HEK293 (cell line): ENCODE measurements around the gene EDEM2.

Experiments
- CTCF ChIA-PET: fragments of 350-600 bp; formaldehyde crosslinking; extraction: SDS; loops from one replicate; lab custom pipeline; 2021; ENCODE audit warnings: antibody characterized with exemption; lab: Yijun Ruan, JAX
- POLR2A ChIA-PET: fragments of 300-600 bp; formaldehyde crosslinking; extraction: SDS; loops from one replicate; lab custom pipeline; 2020; ENCODE audit warnings: antibody characterized with exemption, inconsistent platforms; lab: Yijun Ruan, JAX
- H3K27ac ChIP-seq: fragments of 200-500 bp; sonication (Bioruptor generic); 2 replicates; pipeline ENCODE4 v1.5.1; 2014; ENCODE audit warnings: low read depth, low read length, control low read depth, inconsistent platforms; ENCODE audit errors: extremely low read depth
- H3K36me3 ChIP-seq, 2 experiments: fragments of 200-500 bp in 1 of 2; sonication (Bioruptor generic) in 1 of 2; 1 replicate in 1 of 2; 2 replicates in 1 of 2; pipeline ENCODE4 v1.5.1; 2014 to 2017; ENCODE audit warnings: inconsistent platforms in 2 of 2, low read length in 2 of 2; ENCODE audit not compliant: control insufficient read depth in 2 of 2, insufficient read depth in 1 of 2
- H3K4me1 ChIP-seq: fragments of 200-500 bp; sonication (Bioruptor generic); 2 replicates; pipeline ENCODE4 v1.5.1; 2014; ENCODE audit warnings: mild to moderate bottlenecking, low read length, inconsistent platforms; ENCODE audit not compliant: control insufficient read depth, insufficient read depth
- H3K4me3 ChIP-seq: 2 replicates; pipeline ENCODE4 v1.5.1; 2011; ENCODE audit warnings: low read depth, mild to moderate bottlenecking, control low read depth, low read length, moderate library complexity
- H3K9me3 ChIP-seq: fragments of 200-500 bp; sonication (Bioruptor generic); 2 replicates; pipeline ENCODE4 v1.5.1; 2014; ENCODE audit warnings: low read depth, low read length, inconsistent platforms; ENCODE audit not compliant: control insufficient read depth, insufficient read depth
- OVOL3 ChIP-seq: fragments of 450-650 bp; formaldehyde crosslinking; IDR thresholded peaks from 2 replicates; pipeline ENCODE4 v1.5.1; 2016; ENCODE audit warnings: missing biosample characterization, missing genetic modification characterization
- PRDM2 ChIP-seq: fragments of 450-650 bp; formaldehyde crosslinking; IDR thresholded peaks from 2 replicates; pipeline ENCODE4 v1.5.1; 2016; ENCODE audit warnings: missing biosample characterization, missing genetic modification characterization, borderline replicate concordance
- YY1 ChIP-seq: fragments of 450-650 bp; formaldehyde crosslinking; IDR thresholded peaks from 2 replicates; pipeline ENCODE4 v1.5.1; 2018; ENCODE audit warnings: missing biosample characterization, missing genetic modification characterization
- ZBTB11 ChIP-seq: fragments of 450-650 bp; formaldehyde crosslinking; conservative IDR thresholded peaks from 2 replicates; pipeline ENCODE4 v1.5.1; 2016; ENCODE audit warnings: low read depth, missing biosample characterization, missing genetic modification characterization
- ZBTB20 ChIP-seq: fragments of 450-650 bp; formaldehyde crosslinking; IDR thresholded peaks from 2 replicates; pipeline ENCODE4 v1.5.1; 2016; ENCODE audit warnings: missing biosample characterization, missing genetic modification characterization
- ZFHX2 ChIP-seq: fragments of 450-650 bp; formaldehyde crosslinking; conservative IDR thresholded peaks from 2 replicates; pipeline ENCODE4 v1.5.1; 2016; ENCODE audit warnings: missing biosample characterization, missing genetic modification characterization
- ZNF132 ChIP-seq: fragments of 450-650 bp; formaldehyde crosslinking; IDR thresholded peaks from 2 replicates; pipeline ENCODE4 v1.5.1; 2017; ENCODE audit warnings: missing biosample characterization, missing genetic modification characterization, borderline replicate concordance
- ZNF155 ChIP-seq: fragments of 450-650 bp; formaldehyde crosslinking; IDR thresholded peaks from 2 replicates; pipeline ENCODE4 v1.5.1; 2016; ENCODE audit warnings: missing biosample characterization, missing genetic modification characterization
- ZNF16 ChIP-seq: fragments of 450-650 bp; formaldehyde crosslinking; IDR thresholded peaks from 2 replicates; pipeline ENCODE4 v1.5.1; 2016; ENCODE audit warnings: low read depth, missing biosample characterization, missing genetic modification characterization
- ZNF169 ChIP-seq: fragments of 450-650 bp; formaldehyde crosslinking; IDR thresholded peaks from 2 replicates; pipeline ENCODE4 v1.5.1; 2016; ENCODE audit warnings: missing biosample characterization, missing genetic modification characterization
- ZNF221 ChIP-seq: fragments of 450-650 bp; formaldehyde crosslinking; IDR thresholded peaks from 2 replicates; pipeline ENCODE4 v1.5.1; 2017; ENCODE audit warnings: missing biosample characterization, missing genetic modification characterization, borderline replicate concordance
- ZNF302 ChIP-seq: fragments of 450-650 bp; formaldehyde crosslinking; IDR thresholded peaks from 2 replicates; pipeline ENCODE4 v1.5.1; 2016; ENCODE audit warnings: missing biosample characterization, missing genetic modification characterization, low read depth
- ZNF426 ChIP-seq: fragments of 450-650 bp; formaldehyde crosslinking; IDR thresholded peaks from 2 replicates; pipeline ENCODE4 v1.5.1; 2017; ENCODE audit warnings: missing biosample characterization, missing genetic modification characterization, mild to moderate bottlenecking, inconsistent platforms, moderate library complexity
- ZNF473 ChIP-seq: fragments of 450-650 bp; formaldehyde crosslinking; IDR thresholded peaks from 2 replicates; pipeline ENCODE4 v1.5.1; 2017; ENCODE audit warnings: missing biosample characterization, missing genetic modification characterization
- ZNF548 ChIP-seq: fragments of 450-650 bp; formaldehyde crosslinking; IDR thresholded peaks from 2 replicates; pipeline ENCODE4 v1.5.1; 2016; ENCODE audit warnings: missing biosample characterization, missing genetic modification characterization
- ZNF704 ChIP-seq: fragments of 450-650 bp; formaldehyde crosslinking; IDR thresholded peaks from 2 replicates; pipeline ENCODE4 v1.5.1; 2016; ENCODE audit warnings: missing biosample characterization, missing genetic modification characterization
- ZNF843 ChIP-seq: fragments of 450-650 bp; formaldehyde crosslinking; IDR thresholded peaks from 2 replicates; pipeline ENCODE4 v1.5.1; 2016; ENCODE audit warnings: missing biosample characterization, missing genetic modification characterization

EDEM2 gene

GRCh38 chr20:35079472-35080347, 67.4 kb downstream of the EDEM2 start (continued):
- TF ChIP-seq ZNF704 (tag by site-specific recombination), result no peak
- no peak for TF ChIP-seq ZFHX2 (tag by site-specific recombination)
- no peak for TF ChIP-seq PRDM2 (tag by site-specific recombination)
- no peak for TF ChIP-seq YY1 (tag by site-specific recombination)
- TF ChIP-seq ZNF843 (tag by site-specific recombination), result no peak
- no peak for TF ChIP-seq ZNF221 (tag by site-specific recombination)
- TF ChIP-seq ZNF169 (tag by site-specific recombination), result no peak

- Histone ChIP-seq H3K27ac (no peak overlapping the region), H3K4me3 (no peak overlapping the region), H3K36me3 (peaks cover 0 to 21% of the 10 kb centered on the region in 2 experiments; a peak in 2 of 3 replicates), H3K4me1 (no peaks in the 10 kb centered on the region), H3K9me3 (no peaks in the 10 kb centered on the region; the same call in 1 of the 2 replicates)
- TF ChIP-seq ZNF548, result no peak
- no peak for TF ChIP-seq ZBTB11
- TF ChIP-seq ZNF155 (tag by site-specific recombination), result no peak
- no peak for TF ChIP-seq ZNF426 (tag by site-specific recombination)
- no peak for TF ChIP-seq ZBTB20 (tag by site-specific recombination)
- TF ChIP-seq ZNF221 (tag by site-specific recombination), result no peak
- TF ChIP-seq ZNF302 (tag by site-specific recombination), result no peak
- no peak for TF ChIP-seq OVOL3 (tag by site-specific recombination)
- TF ChIP-seq ZNF132 (tag by site-specific recombination), result no peak
- no peak for TF ChIP-seq ZNF473 (tag by site-specific recombination)
- TF ChIP-seq ZNF16 (tag by site-specific recombination), result no peak
- POLR2A ChIA-PET, result interaction anchor here (0.7 kb wide), 1 partner anchor 12 kb away, joined by 3 read pairs; no protein-coding TSS in a partner anchor
- CTCF ChIA-PET, result interaction anchor here (0.6 to 0.7 kb wide), 3 partner anchors 14 to 252 kb away, joined by 3 to 6 read pairs (median 3); no protein-coding TSS in a partner anchor
These were observed 69.3 kb downstream of the EDEM2 start for GRCh38 chr20:35077872-35078271.
